ENCODE results near the gene ANKS6.

Gene ANKS6

DNA sequence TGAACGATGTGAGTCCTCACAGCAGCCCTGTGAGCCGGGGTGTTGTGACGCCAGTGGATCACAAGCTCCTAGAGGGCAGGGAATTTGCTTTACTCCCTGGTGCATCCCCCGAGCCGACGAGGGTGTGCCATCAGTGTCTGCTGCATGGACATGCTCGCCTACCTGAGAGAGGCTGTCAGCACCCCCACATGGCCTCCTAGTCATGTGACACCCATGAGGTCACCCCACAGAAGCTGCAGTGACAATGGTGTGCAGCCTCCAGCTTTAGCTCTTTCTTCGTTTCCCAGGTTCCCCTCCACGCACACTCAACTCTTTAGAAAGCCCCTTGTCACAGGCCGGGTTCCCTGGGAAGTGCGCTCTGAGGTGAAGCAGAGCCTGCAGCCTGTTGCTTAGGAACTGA, 67.9 kb downstream of the ANKS6 start:
- DNase-seq: no peak

DNA sequence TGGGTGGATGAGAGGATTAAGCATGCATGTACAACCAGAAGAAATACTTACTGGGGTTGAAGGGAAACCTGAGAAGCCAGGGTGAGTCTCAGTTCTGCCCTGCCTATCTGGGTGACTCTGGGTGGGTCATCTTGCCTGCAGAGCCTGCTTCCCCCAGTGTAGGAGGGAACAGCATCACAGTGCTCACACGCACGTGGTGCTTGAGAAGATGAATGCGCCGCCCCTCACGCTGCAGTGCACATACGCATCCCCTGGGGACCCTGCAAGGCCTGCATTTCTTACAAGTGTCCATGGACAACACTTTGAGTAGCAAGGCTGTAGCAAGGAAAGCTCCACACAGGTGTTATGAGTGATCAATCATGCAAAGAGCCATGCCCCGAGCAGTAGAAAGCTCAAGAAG, 68.9 kb downstream of the ANKS6 start:
- no peak for DNase-seq

DNA sequence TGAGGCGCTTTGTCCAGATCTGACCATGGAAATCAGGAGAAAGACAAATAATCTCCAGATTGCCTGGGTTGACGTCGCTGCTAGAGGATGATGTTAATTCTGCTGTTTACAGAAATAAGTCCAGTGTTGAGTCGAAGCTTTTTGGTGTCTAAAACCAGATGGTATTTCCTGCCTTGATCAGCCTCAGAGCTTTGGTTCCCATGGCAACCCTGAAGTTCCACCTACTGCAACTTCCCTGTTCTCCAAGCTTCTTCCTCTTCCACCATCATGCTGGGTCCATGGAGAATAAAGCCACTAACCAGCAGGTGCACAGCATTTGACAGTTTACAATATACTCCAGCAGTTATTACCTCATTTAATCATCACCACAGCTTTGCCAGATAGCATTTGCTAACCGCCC, 69.6 kb downstream of the ANKS6 start:
- DNase-seq: no peak

DNA sequence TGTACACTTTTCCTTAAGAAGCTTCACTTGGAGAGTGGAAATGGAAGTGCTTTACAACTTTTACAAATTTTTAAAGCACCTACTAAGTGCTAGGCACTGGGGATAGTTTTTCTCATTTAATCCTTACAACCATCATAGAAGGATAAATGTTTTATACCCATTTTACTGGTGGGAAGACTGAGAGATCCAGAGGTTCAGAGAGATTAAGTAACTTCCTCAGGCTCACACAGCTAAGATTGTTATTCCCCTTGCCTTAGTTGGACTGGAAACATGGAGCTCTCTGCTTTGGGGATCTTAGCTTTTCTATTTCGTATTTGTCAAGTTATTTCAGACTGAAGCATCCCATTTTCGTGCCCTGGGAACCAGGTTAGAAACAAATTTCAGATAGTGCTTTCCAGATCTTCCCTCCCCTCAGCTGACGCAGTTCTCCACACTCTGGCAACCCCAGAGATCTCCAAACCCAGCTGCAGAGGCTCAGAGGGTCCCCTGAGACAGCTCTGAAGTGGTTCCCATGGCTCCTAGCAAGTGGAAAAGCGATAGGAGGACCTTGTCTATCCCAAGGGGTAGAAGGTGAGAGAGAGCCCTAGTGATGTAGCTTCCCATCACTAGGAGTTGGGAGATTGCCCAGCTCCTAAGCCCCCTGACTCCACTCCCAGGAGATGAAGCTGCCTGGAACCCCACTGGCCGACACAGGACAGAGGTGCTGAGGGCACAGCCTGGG, 71.4 kb downstream of the ANKS6 start:
- no peak for DNase-seq

DNA sequence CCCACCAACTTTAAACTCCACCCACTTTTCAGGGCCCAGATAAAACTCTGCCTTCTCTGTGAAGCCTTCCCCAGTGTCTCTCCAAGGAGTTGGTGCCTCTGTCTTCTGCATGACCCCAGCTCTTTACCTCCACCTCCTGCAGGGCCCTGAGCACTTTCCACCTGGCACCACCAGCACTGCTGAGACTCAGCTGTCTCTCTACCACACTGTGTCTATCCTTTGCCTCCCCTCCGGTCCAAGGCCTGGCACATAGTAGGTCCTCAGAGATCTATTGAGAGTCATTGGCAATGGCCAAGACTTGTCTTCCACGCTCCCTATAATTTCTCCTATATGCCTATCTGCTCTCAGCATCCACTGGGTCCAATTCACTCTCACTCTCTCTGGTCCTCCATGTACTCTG, 74.7 kb downstream of the ANKS6 start:
- no peak for DNase-seq

DNA sequence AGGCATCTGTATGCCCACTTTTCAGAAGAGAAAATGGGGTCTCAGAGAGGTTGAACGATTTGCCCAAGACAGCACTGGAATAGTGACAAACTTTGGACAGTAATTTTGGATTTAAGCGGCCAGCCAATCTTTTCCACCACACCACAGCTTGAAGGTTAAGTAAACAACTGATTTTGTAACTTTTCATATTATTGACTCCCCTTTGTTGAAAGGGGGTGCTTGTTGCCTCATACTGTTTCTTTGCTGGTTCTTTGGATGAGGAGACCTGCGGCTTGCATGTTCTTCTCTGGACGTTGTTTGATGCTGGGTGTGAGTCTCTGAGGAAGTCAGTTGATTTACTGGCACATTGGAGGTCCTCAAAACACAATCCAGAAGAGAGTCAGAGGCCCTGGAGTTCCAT, 76.0 kb downstream of the ANKS6 start:
- DNase-seq: no peak

DNA sequence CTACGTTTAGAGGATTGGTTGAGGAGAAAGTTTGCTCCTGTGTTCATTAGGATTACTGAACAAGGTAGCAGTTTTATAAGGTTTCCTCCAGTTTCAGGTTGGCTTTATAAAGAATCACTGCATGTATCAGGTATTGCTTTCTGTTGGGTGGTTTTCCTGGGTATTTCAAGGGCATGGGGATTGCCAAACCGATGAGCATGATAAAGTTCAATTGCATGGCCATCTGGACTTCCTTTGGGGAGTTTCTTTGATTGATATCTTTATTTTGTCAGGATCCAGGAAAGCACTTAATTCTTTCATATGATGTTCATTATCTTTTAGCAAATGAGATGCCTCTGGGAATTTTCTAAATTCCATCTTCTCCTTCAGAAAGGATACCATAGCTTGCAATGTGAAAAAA, 77.3 kb downstream of the ANKS6 start:
- DNase-seq: no peak

DNA sequence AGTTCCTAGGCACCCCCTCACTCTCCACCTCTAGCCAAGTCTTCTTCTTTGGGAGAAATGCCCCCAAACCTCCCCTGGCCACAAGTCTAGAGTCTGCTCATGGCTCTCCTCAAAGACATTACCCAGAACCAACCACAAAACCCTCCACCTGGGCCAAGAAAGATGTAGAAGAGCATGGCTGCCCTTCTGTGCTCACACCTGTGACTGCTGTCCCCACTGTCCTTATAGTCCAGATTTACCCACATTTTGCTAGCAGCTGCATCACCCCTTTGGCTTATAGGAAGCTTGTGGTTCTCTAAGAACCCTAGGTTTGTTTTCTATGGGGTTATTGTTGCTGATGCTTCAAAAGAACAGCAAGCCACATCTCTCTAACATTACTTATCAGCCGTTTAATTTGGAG, 81.5 kb downstream of the ANKS6 start:
- DNase-seq: no peak

DNA sequence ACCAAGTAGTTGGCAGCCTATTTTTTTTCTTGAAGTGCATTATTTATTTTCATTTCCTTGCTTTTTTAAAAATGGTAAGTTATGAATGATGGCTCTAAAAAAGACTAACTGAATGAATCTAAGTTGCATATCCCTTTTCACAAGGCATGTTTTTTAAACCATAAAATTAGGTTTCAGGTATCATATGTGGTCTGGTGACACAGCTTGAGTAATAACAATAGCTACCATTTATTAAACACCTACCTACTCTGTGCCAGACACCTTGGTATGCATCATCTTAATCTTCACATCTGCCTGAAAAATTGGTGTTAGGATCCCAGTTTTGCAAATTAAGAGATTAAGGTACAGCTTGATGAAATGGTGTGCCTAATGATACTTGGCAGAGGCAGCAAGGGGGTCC, 83.4 kb downstream of the ANKS6 start:
- DNase-seq: no peak

DNA sequence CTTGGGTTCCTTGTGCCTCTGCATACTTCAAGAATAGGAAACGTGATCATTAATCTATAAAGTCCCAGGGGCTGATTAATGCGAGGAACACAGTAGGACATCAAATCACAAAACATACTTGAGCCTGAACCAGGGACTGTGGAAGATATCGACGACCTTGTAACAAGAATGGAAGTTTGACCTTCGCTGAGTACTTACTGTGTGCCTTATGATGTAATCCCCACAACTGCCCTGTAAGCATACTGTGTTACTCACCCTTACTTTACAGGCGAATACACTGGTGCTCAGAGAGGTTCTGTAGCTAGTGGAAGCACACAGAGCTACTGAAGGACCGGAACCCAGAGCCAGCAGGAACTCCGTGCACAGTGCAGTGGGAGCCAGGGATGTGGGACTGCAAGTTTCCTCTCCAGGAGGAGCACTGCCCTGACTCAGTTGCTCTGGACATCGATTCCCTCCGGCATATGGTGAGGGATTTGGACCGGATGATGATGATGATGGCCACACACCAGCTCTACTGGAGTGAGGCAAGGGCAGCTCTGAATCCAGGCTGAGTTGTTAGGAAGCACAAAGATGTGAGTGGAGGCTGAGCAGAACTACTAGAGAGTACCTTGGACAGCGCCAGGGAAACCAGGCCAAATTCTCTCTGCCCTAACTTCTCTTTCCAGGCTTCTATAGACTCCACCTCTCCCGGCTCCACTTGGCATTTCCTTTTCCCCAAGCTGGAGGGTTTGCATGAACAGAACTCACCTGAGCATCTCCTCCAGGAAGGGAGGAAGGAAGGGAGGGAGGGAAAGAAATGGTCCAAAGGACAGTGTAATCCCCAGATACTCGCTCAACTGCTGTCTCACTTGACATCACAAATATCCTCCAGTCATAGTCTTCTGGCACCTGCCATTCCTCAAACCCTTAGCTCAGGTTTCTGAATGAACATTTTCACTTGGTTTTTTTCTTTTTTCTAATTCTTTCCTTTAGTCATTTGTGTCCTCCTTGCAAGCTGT, 86.1 kb downstream of the ANKS6 start:
- DNase-seq: no peak

DNA sequence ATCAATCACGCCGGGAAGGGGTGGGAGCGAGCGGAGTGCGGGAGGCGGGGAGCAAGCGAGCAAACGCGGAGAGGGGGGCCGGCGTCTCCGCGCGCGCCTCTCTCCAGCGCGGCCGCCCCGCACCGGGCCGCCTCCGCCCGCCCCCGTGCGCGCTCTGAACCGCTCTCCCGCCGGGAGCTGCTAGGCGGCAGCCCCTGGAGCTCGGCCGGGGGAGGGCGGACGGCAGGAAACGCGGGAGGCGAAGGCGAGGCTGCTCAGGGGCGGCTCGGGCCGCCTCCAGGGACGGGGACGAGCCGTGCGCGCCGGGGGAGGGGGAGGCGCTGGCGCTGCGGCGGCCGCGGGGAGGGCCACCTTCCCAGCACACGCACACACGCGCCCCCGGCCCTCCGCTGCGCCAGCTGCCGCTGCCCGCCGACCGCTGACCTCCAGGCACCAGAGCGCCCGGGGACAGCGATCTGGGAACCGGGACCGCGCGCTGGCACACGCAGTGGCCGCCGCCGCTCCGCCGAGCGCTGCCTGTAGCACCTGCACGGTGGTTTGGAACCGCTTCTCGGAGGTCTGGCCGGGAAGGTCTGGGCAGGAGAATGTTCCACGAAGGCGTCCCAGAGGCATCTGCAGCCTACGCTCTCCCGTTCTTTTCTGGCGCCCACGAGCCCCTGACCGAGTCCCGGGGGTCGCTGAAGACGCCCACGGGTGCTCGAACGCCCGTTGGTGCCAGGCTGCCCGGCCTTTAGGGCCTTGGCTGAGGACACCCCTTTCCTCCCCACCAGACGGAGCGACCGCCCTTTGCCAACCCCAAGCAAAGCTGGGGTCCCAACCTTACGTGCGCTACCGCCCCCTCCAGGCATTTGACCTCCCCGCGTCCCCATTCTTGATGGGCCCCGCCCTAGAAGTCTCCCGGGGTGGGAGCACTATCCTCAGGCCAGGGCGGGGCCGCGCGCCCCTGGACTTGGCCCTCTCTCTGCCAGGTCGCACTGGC, 87.1 kb downstream of the ANKS6 start, which contains the start of gene GABBR2:
GABBR2 (minus strand) TSS at position 3 of the 979 bp plus-strand sequence. CDS start 198 bp downstream, outside the sequence.
- no peak for DNase-seq

DNA sequence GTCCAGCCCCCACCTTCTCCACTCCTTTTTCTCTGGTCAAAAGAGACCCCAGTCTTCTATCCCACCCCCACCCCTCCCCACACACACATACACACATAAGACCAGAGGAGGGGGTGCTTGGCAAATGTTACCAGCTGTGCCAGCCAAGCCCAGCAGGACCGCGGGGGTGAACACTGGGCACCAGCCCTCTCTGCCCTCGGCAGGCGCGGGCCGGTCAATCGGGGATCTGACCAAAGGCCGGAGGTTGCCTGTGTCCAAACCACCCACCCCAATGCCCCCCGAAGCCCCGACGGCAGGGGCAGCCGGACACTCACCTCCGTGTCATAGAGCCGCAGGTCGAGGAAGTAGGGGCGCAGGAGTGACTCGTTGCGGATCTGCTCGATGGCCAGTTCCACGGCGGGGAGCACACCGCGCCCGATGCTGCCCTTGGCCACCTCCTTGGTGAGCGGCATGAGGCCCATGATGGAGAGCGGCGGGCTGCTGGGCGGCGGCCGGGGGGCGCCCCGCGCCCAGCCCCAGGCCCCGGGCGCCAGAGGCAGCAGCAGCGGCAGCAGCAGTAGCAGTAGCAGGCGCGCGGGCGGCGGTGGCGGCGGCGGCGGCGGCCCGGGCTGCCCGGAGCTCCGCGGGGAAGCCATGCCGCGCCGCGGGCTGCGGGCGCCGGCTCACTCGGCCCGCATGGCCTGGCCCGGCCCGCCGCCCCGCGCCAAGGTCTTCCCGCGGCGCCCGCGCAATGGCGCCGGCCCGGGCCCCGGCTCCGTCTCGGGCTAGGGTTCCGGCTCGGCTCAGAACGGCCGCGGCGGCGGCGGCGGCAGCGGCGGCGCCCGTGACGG, 88.0 kb downstream of the ANKS6 start:
- DNase-seq: no peak

DNA sequence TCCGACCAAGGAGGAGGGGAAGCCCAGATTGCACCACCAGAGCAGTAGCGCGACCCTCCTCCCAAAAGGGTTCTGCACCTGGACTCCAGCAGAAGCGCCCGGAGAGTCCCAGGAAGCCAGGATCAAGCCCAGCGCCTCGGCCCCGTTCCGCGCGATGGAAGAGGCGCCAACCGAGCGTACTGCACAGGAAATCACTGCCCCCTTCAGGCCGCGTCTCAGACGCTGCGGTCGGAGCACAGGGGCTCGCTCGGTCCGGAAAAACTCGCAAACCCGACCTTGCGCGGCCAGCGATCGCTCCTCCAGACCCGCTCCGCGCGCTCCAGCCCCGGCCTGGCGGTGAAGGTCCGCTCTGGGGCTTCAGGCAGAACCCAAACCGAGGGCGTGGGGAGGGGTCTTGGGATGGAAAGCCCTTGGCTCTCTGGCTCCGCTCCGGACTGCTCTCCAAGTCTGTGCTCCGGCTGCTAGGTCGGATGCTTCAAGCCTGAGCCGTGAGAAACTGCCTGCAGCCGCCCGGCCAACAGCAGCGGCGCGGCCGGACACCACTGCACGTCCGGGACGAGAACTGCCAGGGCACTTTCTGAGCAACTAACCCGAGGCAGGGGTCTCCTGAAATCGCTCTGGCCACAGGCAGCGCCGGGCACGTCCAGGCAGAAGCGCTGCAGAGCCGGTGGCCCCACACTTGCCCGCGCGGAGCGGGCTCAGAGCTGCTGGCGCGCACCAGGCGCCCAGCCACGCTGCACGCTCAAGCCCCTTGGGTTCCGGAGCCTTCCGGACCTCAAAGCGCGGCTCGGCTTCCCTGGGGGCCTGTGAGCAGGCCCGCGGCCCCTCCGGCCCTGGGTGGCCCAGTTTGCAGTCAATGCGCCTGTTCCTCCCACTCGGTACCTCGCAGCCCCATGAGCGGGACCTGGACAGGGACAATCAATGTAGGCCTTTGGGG, 88.9 kb downstream of the ANKS6 start:
- DNase-seq: no peak

DNA sequence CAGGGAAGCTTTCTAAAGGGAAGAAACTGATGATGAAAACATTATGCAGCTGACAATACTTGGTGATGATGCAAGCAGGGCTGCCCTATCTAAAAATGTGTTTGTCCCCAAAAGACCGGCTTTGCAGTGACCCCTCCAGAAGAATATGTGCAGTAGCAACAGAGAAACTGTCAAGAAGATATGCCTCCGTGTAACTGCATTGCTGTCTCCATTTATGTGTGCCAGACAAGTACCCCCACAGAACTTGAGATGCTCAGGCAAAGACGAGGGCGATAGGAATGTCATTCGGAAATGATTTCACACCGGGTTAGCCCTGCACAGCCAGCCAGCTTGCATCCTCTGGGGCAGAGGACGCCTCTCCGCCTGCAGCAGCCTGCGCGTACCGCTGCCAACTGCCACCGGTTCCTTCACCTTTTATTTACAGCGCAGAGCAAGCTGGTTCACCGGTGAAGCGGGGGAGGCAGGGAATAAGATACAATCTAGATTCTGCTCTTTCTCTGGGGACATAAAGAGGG, 89.6 kb downstream of the ANKS6 start:
- no peak for DNase-seq

DNA sequence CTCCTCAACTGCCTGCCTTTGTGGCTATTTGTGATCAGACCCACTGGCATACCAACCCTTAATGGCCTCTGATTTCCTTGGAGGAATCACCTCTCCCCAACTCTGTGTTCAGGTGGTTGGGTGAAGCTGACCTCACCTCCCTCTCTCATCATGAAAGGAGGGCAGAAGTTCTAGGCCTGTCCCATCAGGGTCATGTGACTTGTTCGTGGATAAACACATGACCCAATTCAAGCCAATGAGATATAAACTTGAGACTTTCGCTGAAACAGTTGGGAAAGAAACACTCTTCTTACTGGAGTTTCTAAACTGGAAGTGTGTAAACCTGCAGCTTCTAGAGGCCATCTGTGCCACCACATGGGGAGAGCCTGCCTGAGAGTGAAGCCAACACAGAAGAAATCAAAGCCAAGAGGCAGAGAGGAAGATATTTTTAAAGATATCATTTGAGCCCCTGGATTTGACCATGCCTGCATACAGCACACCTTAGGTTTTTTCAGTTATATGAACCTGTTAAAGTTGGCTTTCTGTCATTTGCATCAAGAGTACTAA, 93.4 kb downstream of the ANKS6 start:
- DNase-seq: no peak

DNA sequence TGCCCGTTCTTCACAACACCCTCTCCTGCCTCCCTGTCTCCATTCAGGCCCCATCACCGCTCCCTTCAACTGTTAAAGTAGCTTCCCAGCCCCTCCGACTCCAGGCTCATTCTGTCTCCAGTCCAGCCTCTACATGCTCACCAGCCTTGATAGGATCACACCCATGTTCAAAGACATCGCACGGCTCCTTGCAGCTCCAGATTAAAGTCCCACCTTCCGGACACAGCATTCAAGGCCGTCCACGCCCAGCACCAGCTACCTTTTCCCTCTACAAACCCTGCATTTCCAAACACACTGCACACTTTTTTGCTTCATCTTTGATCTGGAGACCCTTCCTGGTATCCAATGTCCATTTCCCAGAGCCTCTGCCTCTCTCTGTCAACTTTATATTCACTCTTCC, 94.0 kb downstream of the ANKS6 start:
- DNase-seq: no peak

DNA sequence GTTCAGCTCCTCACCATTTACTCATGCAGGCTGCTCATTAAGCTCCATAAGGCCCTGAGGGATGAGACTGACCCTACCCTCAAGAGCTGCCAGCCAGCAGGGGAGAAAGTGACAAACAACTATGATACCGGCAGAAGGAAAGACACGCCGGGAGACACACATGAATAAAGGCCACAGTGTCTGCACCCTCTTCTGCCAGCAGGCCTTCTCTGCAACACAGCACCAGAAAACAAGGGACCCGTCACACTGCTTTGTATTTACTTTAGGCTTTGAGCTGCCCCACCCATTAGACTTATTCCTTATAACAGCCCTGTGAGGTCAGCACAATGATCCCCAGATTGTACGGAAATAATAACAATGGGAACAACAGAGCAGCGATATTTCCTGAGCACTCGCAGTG, 94.8 kb downstream of the ANKS6 start:
- DNase-seq: no peak

DNA sequence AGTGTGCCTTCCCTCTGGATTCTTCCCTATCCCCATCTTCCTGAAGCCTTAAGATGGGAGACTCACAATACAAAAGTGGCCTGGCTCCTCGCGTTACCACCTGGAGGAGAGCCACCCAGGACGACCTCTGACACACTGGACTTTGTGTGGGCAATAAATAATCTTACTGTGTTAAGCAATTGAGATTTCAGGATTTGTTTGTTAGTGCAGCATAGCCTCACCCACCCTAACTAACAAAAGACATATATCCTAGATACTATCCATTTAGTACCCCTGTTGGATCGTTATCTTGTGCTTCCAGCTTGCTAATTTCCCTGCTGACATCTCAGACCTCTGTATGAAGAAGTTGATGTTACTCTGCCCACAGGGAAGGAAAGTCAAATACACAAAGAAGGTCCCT, 95.6 kb downstream of the ANKS6 start:
- no peak for DNase-seq

DNA sequence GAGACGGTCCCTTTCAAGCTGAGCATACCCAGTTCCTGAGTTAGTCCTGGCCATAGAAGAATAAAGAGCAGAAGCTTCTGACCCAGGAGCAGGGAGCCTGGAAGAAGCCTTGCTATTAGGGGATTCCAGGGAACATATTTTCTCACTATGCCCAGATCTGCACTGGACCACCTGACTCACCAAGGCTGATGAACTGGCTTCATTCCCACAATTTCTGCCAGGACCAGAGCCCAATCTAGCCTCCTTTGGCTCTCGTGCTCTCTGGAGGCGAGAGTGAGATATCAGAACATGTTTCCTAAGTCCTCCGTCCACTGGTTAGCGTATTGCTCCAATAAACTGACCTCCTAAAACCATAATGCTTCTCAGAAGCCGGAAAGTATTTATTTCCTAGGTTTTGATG, 97.5 kb downstream of the ANKS6 start:
- DNase-seq: no peak

DNA sequence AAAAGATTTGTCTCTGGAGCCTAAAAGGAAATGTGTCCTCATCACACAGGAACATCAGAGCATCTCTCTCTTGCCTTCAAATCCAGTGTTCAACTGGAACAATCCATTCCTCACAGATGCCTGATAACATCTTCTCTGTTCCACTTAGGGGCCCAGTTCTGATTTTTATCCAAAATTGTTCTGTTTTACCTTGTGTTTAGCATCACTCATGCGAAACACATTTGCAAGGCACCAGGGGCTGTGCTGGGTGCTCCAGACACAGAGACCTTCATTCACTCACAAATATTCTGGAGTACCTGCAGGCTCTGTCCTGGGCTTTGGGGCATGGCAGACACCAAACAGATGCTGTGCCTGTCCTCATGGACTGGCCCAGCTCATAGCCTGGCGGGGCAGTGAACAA, 101.4 kb downstream of the ANKS6 start:
- no peak for DNase-seq

All from cortex of kidney (tissue), 1 donor.